MM.1S (cell line): ENCODE results near the gene CRADD.

Experiments used
- CTCF ChIP-seq: fragments of 300-600 bp; sonication (generic); IDR thresholded peaks from 2 replicates; pipeline ENCODE4 v1.5.1; 2016; ENCODE audit warnings: antibody characterized with exemption, low read length, mixed read lengths
- EZH2 ChIP-seq: fragments of 300-600 bp; sonication (generic); optimal IDR thresholded peaks from 2 replicates; pipeline ENCODE3; 2017; ENCODE audit warnings: low read depth, mild to moderate bottlenecking, antibody characterized with exemption, low read length, mixed read lengths
- EZH2phosphoT487 ChIP-seq: fragments of 300-600 bp; sonication (generic); IDR thresholded peaks from 2 replicates; pipeline ENCODE4 v1.6.1; 2018; ENCODE audit warnings: antibody characterized with exemption, low read length

GRCh38 chr12:93759512-93760081, 82.4 kb downstream of the CRADD start:
- TF ChIP-seq CTCF: no peak
- TF ChIP-seq EZH2phosphoT487: no peak
- no peak for TF ChIP-seq EZH2
